ENCODE data around the gene PIANP. TPM values are rescaled to one million over a fixed set of nuclear protein-coding genes. Genes with fewer than 3 reads are reported as not detected.

Gene PIANP
- total and polyA plus RNA-seq, 10 of the 15 experiments (the other 5 are each of a cell fraction or from before 2014, with no cell fraction given): 0.08 to 0.12 (median 0.08) TPM; not detected in 7

DNA sequence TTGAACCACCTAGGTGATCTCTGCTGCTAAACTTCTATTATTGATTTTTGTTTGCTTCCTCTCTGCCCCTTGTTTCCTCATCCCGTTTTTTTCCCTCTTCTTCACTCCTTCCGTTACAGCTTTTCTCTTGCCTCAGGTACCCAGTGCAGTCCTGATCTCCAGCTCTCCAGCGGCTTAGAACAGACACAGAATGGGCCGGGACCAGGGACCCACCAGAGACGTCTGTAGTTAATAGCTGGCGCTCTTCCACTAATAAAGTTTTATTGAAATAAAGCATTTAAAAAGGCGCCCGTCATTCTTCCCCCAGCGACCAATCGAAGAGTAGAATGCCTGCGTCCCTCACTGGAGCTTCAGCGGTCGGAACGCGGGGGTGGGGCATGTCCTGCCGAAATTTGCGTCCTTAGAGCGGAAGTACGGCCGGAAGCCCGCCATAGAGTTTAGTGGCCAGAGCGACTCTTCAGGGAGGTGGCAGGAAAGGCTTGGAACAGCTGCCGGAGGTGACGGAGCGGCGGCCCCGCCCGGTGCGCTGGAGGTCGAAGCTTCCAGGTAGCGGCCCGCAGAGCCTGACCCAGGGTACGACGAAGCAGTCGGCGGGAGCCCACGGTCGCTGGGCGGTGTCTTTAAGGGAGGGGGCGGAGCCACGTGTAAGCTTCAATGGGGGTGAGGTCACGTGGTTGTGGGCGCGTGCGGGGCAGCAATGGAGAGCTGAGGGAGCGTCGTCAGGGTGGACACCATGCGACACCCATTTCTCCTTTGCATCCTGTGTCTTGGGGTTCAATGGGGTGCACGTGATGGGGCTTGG, 23.2 kb upstream of the PIANP start, which contains the start of gene COPS7A (continued):
- TF ChIP-seq, protein P1, sequence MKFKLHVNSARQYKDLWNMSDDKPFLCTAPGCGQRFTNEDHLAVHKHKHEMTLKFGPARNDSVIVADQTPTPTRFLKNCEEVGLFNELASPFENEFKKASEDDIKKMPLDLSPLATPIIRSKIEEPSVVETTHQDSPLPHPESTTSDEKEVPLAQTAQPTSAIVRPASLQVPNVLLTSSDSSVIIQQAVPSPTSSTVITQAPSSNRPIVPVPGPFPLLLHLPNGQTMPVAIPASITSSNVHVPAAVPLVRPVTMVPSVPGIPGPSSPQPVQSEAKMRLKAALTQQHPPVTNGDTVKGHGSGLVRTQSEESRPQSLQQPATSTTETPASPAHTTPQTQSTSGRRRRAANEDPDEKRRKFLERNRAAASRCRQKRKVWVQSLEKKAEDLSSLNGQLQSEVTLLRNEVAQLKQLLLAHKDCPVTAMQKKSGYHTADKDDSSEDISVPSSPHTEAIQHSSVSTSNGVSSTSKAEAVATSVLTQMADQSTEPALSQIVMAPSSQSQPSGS (IDR thresholded peaks at IDR 0.05; ENCODE audit: low read length): no peak
- TF ChIP-seq CEBPB (IDR thresholded peaks at IDR 0.05; ENCODE audit: borderline replicate concordance in 1 of 2, low read depth in 2 of 2, low read length in 2 of 2): no peak
- peak; percentile 83; the same call in 1 of the 2 replicates for TF ChIP-seq ZNF207 (IDR thresholded peaks at IDR 0.05; ENCODE audit: borderline replicate concordance)
- TF ChIP-seq EP300 (IDR thresholded peaks at IDR 0.05; ENCODE audit: borderline replicate concordance in 1 of 2, control insufficient read depth in 1 of 2, low read depth in 2 of 2, low read length in 2 of 2): 0 out of 4 replicates have a peak, but pooled peaks of 1 of the 2 experiments have one; percentile 11
- TF ChIP-seq KDM1A (IDR thresholded peaks at IDR 0.05; ENCODE audit: borderline replicate concordance): no peak
- TF ChIP-seq, protein P2, sequence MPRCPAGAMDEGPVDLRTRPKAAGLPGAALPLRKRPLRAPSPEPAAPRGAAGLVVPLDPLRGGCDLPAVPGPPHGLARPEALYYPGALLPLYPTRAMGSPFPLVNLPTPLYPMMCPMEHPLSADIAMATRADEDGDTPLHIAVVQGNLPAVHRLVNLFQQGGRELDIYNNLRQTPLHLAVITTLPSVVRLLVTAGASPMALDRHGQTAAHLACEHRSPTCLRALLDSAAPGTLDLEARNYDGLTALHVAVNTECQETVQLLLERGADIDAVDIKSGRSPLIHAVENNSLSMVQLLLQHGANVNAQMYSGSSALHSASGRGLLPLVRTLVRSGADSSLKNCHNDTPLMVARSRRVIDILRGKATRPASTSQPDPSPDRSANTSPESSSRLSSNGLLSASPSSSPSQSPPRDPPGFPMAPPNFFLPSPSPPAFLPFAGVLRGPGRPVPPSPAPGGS (IDR thresholded peaks at IDR 0.05; ENCODE audit: borderline replicate concordance, insufficient read depth, low read depth, low read length, poor library complexity, severe bottlenecking): no peak
- TF ChIP-seq, protein P3, sequence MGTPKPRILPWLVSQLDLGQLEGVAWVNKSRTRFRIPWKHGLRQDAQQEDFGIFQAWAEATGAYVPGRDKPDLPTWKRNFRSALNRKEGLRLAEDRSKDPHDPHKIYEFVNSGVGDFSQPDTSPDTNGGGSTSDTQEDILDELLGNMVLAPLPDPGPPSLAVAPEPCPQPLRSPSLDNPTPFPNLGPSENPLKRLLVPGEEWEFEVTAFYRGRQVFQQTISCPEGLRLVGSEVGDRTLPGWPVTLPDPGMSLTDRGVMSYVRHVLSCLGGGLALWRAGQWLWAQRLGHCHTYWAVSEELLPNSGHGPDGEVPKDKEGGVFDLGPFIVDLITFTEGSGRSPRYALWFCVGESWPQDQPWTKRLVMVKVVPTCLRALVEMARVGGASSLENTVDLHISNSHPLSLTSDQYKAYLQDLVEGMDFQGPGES (IDR thresholded peaks at IDR 0.05): 0 out of 2 replicates have a peak, but pooled peaks have one; percentile 34
- peak; percentile 68; the same call in 1 of the 2 replicates for TF ChIP-seq NFYB (IDR thresholded peaks at IDR 0.05; ENCODE audit: insufficient read depth, low read depth, low read length)
- TF ChIP-seq ASH2L (IDR thresholded peaks at IDR 0.05; ENCODE audit: borderline replicate concordance, low read depth): no peak
- no peak for TF ChIP-seq ZSCAN29 (IDR thresholded peaks at IDR 0.05)
- TF ChIP-seq NR2C2 (IDR thresholded peaks at IDR 0.05; ENCODE audit: borderline replicate concordance, control insufficient read depth, insufficient read length, low read depth): no peak
- TF ChIP-seq DPF2 (IDR thresholded peaks at IDR 0.05): no peak; the same call in 1 of the 2 replicates
- TF ChIP-seq RBBP5 (conservative IDR thresholded peaks at IDR 0.05): no peak
- TF ChIP-seq, protein P4, sequence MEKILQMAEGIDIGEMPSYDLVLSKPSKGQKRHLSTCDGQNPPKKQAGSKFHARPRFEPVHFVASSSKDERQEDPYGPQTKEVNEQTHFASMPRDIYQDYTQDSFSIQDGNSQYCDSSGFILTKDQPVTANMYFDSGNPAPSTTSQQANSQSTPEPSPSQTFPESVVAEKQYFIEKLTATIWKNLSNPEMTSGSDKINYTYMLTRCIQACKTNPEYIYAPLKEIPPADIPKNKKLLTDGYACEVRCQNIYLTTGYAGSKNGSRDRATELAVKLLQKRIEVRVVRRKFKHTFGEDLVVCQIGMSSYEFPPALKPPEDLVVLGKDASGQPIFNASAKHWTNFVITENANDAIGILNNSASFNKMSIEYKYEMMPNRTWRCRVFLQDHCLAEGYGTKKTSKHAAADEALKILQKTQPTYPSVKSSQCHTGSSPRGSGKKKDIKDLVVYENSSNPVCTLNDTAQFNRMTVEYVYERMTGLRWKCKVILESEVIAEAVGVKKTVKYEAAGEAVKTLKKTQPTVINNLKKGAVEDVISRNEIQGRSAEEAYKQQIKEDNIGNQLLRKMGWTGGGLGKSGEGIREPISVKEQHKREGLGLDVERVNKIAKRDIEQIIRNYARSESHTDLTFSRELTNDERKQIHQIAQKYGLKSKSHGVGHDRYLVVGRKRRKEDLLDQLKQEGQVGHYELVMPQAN (conservative IDR thresholded peaks at IDR 0.05): no peak; the same call in 1 of the 2 replicates
- no peak for TF ChIP-seq FOS (IDR thresholded peaks at IDR 0.05; ENCODE audit: borderline replicate concordance, extremely low read depth, insufficient read length)
- peak; percentile 84; the same call in 1 of the 2 replicates for TF ChIP-seq CBFB (IDR thresholded peaks at IDR 0.05; ENCODE audit: low read depth)
- peak; percentile 98 for TF ChIP-seq GABPA (IDR thresholded peaks at IDR 0.05; ENCODE audit: low read depth)
- TF ChIP-seq, protein P5, sequence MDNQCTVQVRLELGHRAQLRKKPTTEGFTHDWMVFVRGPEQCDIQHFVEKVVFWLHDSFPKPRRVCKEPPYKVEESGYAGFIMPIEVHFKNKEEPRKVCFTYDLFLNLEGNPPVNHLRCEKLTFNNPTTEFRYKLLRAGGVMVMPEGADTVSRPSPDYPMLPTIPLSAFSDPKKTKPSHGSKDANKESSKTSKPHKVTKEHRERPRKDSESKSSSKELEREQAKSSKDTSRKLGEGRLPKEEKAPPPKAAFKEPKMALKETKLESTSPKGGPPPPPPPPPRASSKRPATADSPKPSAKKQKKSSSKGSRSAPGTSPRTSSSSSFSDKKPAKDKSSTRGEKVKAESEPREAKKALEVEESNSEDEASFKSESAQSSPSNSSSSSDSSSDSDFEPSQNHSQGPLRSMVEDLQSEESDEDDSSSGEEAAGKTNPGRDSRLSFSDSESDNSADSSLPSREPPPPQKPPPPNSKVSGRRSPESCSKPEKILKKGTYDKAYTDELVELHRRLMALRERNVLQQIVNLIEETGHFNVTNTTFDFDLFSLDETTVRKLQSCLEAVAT (IDR thresholded peaks at IDR 0.05): peak; percentile 70; the same call in 1 of the 2 replicates
- TF ChIP-seq PAX5 (IDR thresholded peaks at IDR 0.05; ENCODE audit: borderline replicate concordance, low read depth, low read length): peak; percentile 21; the same call in 1 of the 2 replicates
- no peak for TF ChIP-seq SUPT20H (IDR thresholded peaks at IDR 0.05; ENCODE audit: borderline replicate concordance, control insufficient read depth, low read depth, low read length)
- TF ChIP-seq LARP7 (IDR thresholded peaks at IDR 0.05): no peak
